Sigmoid colon (tissue), 7 donors: ENCODE results near the gene STK33. TPM values are rescaled to one million over a fixed set of nuclear protein-coding genes. Genes with fewer than 3 reads are reported as not detected.

Experiments
- DNase-seq: peaks from one replicate; pipeline ENCODE4 v3.0.0-alpha.2; 2019
- H3K27ac ChIP-seq, 4 donors: fragments of 200-600 bp; sonication (generic); one replicate each; pipeline ENCODE4 v1.5.1; 2016 to 2019; ENCODE audit warnings: mild to moderate bottlenecking in 1 of 4
- H3K27me3 ChIP-seq, 3 donors: fragments of 200-600 bp; sonication (generic); one replicate each; pipeline ENCODE4 v1.5.1; 2019; ENCODE audit warnings: mild to moderate bottlenecking in 1 of 3
- H3K36me3 ChIP-seq, 4 donors: fragments of 200-600 bp; sonication (generic); one replicate each; pipeline ENCODE4 v1.5.1; 2016 to 2019
- H3K4me1 ChIP-seq, 4 donors: fragments of 200-600 bp; sonication (generic); one replicate each; pipeline ENCODE4 v1.5.1; 2017 to 2019
- H3K4me3 ChIP-seq, 4 donors: fragments of 200-600 bp; sonication (generic); one replicate each; pipeline ENCODE4 v1.5.1; 2017 to 2019; ENCODE audit warnings: mild to moderate bottlenecking in 2 of 4, moderate library complexity in 1 of 4
- H3K9me3 ChIP-seq, 4 donors: fragments of 200-600 bp in 3 of 4; sonication (generic) in 3 of 4; one replicate each; pipeline versions ENCODE4 v1.5.1 to v1.6.1; 2013 to 2019
- EP300 ChIP-seq, 4 donors: sonication (generic); formaldehyde crosslinking; IDR thresholded peaks; one replicate each; pipeline ENCODE4 v1.6.1; 2017; ENCODE audit warnings: antibody characterized with exemption in 4 of 4
- POLR2A ChIP-seq, 2 donors: fragments of 450-650 bp; IDR thresholded peaks; one replicate each; pipeline ENCODE4 v1.6.1; 2016; ENCODE audit warnings: antibody characterized with exemption in 2 of 2, mild to moderate bottlenecking in 2 of 2, moderate library complexity in 2 of 2
- POLR2AphosphoS5 ChIP-seq, 4 donors: sonication (generic); formaldehyde crosslinking; IDR thresholded peaks; one replicate each; pipeline ENCODE4 v1.6.1; 2017; ENCODE audit warnings: antibody characterized with exemption in 4 of 4
- WGBS, 2 donors: extraction: QIAGEN DNeasy Blood & Tissue Kit; methylation state at CpG; one replicate each; pipeline ENCODE4 v1.1.7; 2013; 5-methylcytosine and 5-hydroxymethylcytosine counted together
- intact Hi-C: fragments of 100-400 bp; cut with DNase I; formaldehyde crosslinking; loops from one replicate; pipeline ENCODE4 v1.15.1; 2023
- polyA plus RNA-seq, 3 donors: library from polyadenylated mRNA; stranded (reverse); fragments of 200-250 nt; gene quantifications; one replicate each; pipeline ENCODE4 v1.2.3, GENCODE V29; 2013
- total RNA-seq, 4 donors: library from RNA; depleted of rRNA; stranded (reverse); fragments of >200 nt; gene quantifications; one replicate each; pipeline ENCODE4 v1.1.0, GENCODE V29; 2016
- TF ChIP-seq, protein P1 (sequence below), 4 experiments: fragments of 450-650 bp in 3 of 4; fragments of 200-600 bp in 1 of 4; IDR thresholded peaks; one replicate each; pipeline ENCODE4 v1.5.1; 2016 to 2019; ENCODE audit warnings: antibody characterized with exemption in 4 of 4, mild to moderate bottlenecking in 3 of 4, moderate library complexity in 2 of 4
- donor health status: healthy with polysubstance abuse.
- donor health status: Bipolar disorder and iron deficiency.
- donor health status: healthy.

STK33 gene
- total and polyA plus RNA-seq, 7 donors = 2.0 to 23.8 (median 20.6) TPM; not detected in 2

DNA sequence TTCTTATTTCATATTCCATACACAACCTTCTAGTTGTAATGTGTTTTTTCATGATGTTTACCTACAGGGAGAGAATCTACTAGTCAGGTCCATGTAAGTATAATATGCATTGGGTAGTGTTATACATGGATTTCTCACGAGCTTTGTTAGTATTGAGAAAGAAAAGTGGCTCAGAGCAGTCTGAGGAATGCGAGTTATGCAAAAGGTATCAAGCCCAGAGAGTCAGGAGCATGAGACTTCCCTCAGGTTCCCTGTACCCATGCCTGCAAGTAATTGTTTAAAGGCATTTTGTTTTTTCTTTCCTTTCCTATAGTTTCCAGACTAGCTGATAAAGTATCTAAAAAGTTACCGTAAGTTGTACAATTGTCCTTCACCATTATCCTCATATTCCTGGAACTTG, 66.1 kb downstream of the STK33 start:
- H3K9me3 ChIP-seq = no peaks in the 10 kb centered on the region
- no peaks in the 10 kb centered on the region for H3K36me3 ChIP-seq
- no peak for DNase-seq
- no peaks in the 10 kb centered on the region for H3K27me3 ChIP-seq
- WGBS, 2 donors = 62 to 86% methylated on average over 3 of the region's 3 CpGs
- intact Hi-C loops = no loop called here
- no peak overlapping the region for H3K27ac ChIP-seq
- TF ChIP-seq, protein P1, sequence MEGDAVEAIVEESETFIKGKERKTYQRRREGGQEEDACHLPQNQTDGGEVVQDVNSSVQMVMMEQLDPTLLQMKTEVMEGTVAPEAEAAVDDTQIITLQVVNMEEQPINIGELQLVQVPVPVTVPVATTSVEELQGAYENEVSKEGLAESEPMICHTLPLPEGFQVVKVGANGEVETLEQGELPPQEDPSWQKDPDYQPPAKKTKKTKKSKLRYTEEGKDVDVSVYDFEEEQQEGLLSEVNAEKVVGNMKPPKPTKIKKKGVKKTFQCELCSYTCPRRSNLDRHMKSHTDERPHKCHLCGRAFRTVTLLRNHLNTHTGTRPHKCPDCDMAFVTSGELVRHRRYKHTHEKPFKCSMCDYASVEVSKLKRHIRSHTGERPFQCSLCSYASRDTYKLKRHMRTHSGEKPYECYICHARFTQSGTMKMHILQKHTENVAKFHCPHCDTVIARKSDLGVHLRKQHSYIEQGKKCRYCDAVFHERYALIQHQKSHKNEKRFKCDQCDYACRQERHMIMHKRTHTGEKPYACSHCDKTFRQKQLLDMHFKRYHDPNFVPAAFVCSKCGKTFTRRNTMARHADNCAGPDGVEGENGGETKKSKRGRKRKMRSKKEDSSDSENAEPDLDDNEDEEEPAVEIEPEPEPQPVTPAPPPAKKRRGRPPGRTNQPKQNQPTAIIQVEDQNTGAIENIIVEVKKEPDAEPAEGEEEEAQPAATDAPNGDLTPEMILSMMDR (IDR thresholded peaks at IDR 0.05) = no peak
- TF ChIP-seq EP300 (IDR thresholded peaks at IDR 0.05) = no peak
- no peak for TF ChIP-seq POLR2AphosphoS5 (IDR thresholded peaks at IDR 0.05)
- no peak for TF ChIP-seq POLR2A (IDR thresholded peaks at IDR 0.05)
- H3K4me1 ChIP-seq = peaks cover 0 to 9% (median 3%) of the 10 kb centered on the region in 4 donors
- no peak overlapping the region for H3K4me3 ChIP-seq

DNA sequence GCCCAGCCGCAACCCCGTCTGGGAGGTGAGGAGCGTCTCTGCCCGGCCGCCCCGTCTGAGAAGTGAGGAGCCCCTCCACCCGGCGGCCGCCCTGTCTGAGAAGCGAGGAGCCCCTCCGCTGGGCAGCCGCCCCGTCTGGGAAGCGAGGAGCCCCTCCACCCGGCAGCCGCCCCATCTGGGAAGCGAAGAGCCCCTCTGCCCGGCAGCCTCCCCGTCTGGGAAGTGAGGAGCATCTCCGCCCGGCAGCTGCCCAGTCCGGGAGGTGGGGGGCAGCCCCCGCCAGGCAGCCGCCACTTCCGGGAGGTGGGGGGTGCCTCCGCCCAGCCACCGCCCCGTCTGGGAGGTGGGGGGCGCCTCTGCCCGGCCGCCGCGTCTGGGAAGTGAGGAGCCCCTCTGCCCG, 70.6 kb downstream of the STK33 start:
- H3K27me3 ChIP-seq = no peaks in the 10 kb centered on the region
- intact Hi-C loops = no loop called here
- no peak overlapping the region for H3K27ac ChIP-seq
- TF ChIP-seq EP300 (IDR thresholded peaks at IDR 0.05) = no peak
- no peak for TF ChIP-seq POLR2AphosphoS5 (IDR thresholded peaks at IDR 0.05)
- TF ChIP-seq, protein P1 (IDR thresholded peaks at IDR 0.05) = no peak
- TF ChIP-seq POLR2A (IDR thresholded peaks at IDR 0.05) = no peak
- H3K4me1 ChIP-seq = no peaks in the 10 kb centered on the region
- H3K4me3 ChIP-seq = no peak overlapping the region
- WGBS, 2 donors = 95 to 98% methylated on average over 34 of the region's 34 CpGs
- no peaks in the 10 kb centered on the region for H3K36me3 ChIP-seq
- DNase-seq = no peak
- H3K9me3 ChIP-seq = no peaks in the 10 kb centered on the region

DNA sequence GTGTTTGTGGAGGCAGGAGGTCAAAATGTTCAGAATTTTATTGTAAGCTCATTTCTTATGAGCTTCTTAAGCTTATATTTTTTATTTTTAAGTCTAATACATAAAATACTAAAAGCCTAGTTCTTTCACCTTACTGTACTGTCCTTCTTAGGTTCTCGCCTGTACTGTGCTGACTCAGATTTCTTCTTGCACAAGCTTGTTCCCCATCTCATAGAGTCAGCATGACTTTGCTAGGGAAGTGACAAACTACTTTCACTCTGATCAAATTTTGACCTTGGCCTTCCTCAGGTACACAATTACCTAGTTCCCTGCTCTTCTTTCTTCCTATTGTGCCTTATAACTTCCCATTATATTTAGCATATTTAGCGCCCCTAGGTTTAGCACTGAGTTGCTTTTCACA, 81.5 kb downstream of the STK33 start:
- Histone ChIP-seq H3K4me1 (no peaks in the 10 kb centered on the region), H3K27ac (no peak overlapping the region), H3K36me3 (no peaks in the 10 kb centered on the region), H3K27me3 (no peaks in the 10 kb centered on the region), H3K9me3 (peaks cover 0 to 2% (median 0%) of the 10 kb centered on the region in 4 donors), H3K4me3 (no peak overlapping the region)
- TF ChIP-seq POLR2A (IDR thresholded peaks at IDR 0.05) = no peak
- TF ChIP-seq, protein P1 (IDR thresholded peaks at IDR 0.05) = no peak
- DNase-seq = no peak
- intact Hi-C loops = no loop called here
- 89 to 93% methylated on average over 2 of the region's 2 CpGs for WGBS, 2 donors

DNA sequence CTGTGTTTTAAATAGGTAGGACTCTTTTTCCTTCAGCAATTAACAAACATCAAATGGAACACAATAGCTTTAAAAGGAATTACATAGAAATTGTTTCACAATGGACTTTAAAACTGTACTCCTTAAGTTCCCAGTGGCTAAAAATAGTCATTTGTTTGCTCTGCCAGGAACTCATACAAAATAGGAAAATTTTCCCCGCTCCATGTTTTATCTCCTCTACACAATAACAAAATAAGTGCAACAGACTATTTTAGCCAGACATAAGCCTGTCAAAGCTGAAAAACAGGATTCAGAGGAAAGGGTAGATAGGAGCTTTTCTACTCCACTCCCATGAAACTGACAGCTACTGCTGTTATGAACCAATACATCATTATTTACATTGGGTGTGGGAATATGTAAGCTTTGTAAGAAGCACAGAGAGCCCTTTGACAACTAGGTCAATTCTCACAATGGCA, 90.1 kb downstream of the STK33 start:
- H3K27ac ChIP-seq = peak overlapping the region in 2 of 4 donors; percentile 3 to 22
- TF ChIP-seq POLR2AphosphoS5 (IDR thresholded peaks at IDR 0.05) (no peak), POLR2A (IDR thresholded peaks at IDR 0.05) (no peak), EP300 (IDR thresholded peaks at IDR 0.05) (no peak)
- TF ChIP-seq, protein P1 (IDR thresholded peaks at IDR 0.05) = no peak
- no peak for DNase-seq
- no peak overlapping the region for H3K4me3 ChIP-seq
- no peaks in the 10 kb centered on the region for H3K9me3 ChIP-seq
- intact Hi-C loops = no loop called here
- no peaks in the 10 kb centered on the region for H3K27me3 ChIP-seq
- no peaks in the 10 kb centered on the region for H3K36me3 ChIP-seq
- 11 to 53% methylated on average over 1 of the region's 1 CpG for WGBS, 2 donors
- H3K4me1 ChIP-seq = peaks cover 0 to 9% (median 3%) of the 10 kb centered on the region in 4 donors

DNA sequence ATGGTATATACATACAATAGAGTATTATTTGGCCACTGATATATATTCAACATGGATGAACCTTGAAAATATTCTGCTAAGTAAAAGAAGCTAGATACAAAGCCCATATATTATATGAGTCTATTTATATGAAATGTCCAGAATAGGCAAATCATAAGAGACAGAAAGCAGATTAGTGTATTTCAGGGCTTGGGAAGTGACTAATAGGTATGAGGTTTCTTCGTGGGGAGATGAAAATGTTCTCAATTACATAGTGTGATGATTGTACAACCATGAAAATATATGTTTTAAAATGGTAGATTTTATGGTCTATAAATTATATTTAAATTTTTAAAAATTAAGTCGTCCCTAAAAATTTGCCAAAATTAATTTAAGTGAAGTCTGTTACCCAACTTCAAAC, 92.2 kb downstream of the STK33 start:
- intact Hi-C loops = no loop called here
- TF ChIP-seq POLR2A (IDR thresholded peaks at IDR 0.05) = no peak
- TF ChIP-seq POLR2AphosphoS5 (IDR thresholded peaks at IDR 0.05) = no peak
- TF ChIP-seq, protein P1 (IDR thresholded peaks at IDR 0.05) = no peak
- no peak for TF ChIP-seq EP300 (IDR thresholded peaks at IDR 0.05)
- Histone ChIP-seq H3K36me3 (no peaks in the 10 kb centered on the region), H3K27me3 (no peaks in the 10 kb centered on the region), H3K4me3 (no peak overlapping the region), H3K4me1 (peaks cover 0 to 9% (median 3%) of the 10 kb centered on the region in 4 donors), H3K9me3 (peaks cover 0 to 4% (median 0%) of the 10 kb centered on the region in 4 donors), H3K27ac (no peak overlapping the region)
- no peak for DNase-seq
- 86 to 91% methylated on average over 2 of the region's 2 CpGs for WGBS, 2 donors
